ENCODE measurements around the gene ADAMTS15.

Gene ADAMTS15

DNA sequence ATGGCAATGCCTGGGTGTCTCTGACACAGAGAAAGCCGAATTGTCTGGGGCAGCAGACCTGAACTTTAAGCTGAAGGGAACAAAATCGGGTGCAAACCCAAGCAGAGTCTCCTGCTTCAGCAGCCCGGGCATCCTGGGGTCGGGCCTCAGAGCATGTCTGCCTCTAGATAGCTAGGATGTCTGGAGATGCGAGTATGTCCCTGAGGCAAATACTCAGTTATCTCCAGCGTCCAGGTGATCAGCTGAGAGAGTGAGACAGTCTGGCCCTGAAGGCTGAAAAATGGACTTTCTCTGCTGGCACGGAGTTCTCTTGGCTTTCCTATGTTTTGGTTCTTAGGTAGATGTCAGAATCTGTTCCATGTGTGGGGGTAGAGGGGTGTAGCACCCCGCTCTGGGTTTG lies 23.3 kb upstream of the ADAMTS15 start:
- 93% methylated on average over 7 of the region's 8 CpGs for WGBS
- DNase-seq, result no peak
- H3K4ac ChIP-seq (ENCODE audit: low read depth in 1 of 2, low read length in 2 of 2), result no peak overlapping the region
- H3K4me2 ChIP-seq (ENCODE audit: low read length, poor library complexity, severe bottlenecking), result no peak overlapping the region
- no peak overlapping the region for H2AK5ac ChIP-seq (ENCODE audit: low read length, severe bottlenecking)
- H2AFZ ChIP-seq (ENCODE audit: low read depth, low read length), result no peak overlapping the region
- H3K36me3 ChIP-seq (ENCODE audit: control insufficient read depth in 1 of 2, insufficient read depth in 2 of 2, low read depth in 1 of 2, low read length in 2 of 2), result no peaks in the 10 kb centered on the region
- H3K79me1 ChIP-seq (replicated peaks; ENCODE audit: low read length, poor library complexity, severe bottlenecking), result no peaks in the 10 kb centered on the region
- H3K4me1 ChIP-seq (ENCODE audit: control insufficient read depth, insufficient read depth, low read depth, low read length), result peaks cover 13% of the 10 kb centered on the region
- no peak overlapping the region for H4K8ac ChIP-seq (ENCODE audit: low read length)
- no peak overlapping the region for H3K9ac ChIP-seq (ENCODE audit: low read length)
- peak overlapping the region in 1 of 2 experiments; percentile 10 for H2BK12ac ChIP-seq (ENCODE audit: low read length in 2 of 2)
- no peak overlapping the region for H4K91ac ChIP-seq (ENCODE audit: low read length)
- no peak overlapping the region for H3K27ac ChIP-seq (ENCODE audit: low read length, poor library complexity, severe bottlenecking)
- H2BK15ac ChIP-seq (ENCODE audit: low read depth, poor library complexity, severe bottlenecking), result no peak overlapping the region
- H3K9me3 ChIP-seq (ENCODE audit: control insufficient read depth, low read length), result no peaks in the 10 kb centered on the region
- H3K27me3 ChIP-seq (ENCODE audit: control insufficient read depth in 1 of 2, insufficient read depth in 1 of 2, low read length in 2 of 2), result peaks cover 49 to 90% of the 10 kb centered on the region in 2 experiments
- no peak overlapping the region for H3K23ac ChIP-seq (ENCODE audit: low read length in 2 of 2)
- no peak overlapping the region for H3K18ac ChIP-seq (ENCODE audit: low read depth in 1 of 2, low read length in 2 of 2)
- no peak overlapping the region for H2BK5ac ChIP-seq (ENCODE audit: low read depth, low read length, poor library complexity, severe bottlenecking)
- H3K14ac ChIP-seq (ENCODE audit: low read length in 2 of 2), result no peak overlapping the region
- H2BK120ac ChIP-seq (ENCODE audit: low read depth, low read length), result no peak overlapping the region
- H3K4me3 ChIP-seq (ENCODE audit: insufficient read depth in 1 of 2, low read depth in 1 of 2, low read length in 2 of 2), result no peak overlapping the region

DNA sequence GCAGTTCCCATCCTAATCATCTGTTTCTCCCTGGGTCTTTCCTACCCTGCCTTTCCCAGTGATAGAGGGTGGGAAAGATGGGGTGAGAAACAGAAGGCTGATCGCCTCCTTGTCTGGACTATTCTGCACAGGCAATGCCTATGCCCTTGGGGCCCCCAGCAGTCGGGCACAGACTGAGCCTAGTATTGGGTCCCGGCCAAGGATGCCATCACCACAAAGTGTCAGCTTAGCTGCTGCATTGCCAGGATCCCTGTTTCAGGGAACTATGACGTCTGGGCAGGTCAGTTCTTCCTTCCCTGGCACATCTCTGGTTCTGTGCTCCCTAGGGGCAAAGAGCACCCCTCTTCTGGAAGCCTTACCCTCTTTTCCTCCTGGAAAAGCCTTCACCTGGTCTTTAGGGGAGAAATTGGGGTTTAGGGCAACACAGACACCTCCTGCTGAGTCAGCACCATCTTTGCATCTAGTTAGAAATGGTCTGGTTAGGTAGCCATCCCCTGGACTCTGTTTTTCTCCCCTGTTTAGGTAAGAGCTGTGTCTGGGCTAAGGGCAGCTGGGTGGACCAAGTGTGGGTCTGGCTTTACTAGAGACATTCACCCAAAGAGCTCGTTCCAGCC lies 22.1 kb upstream of the ADAMTS15 start:
- no peak overlapping the region for H3K14ac ChIP-seq (ENCODE audit: low read length in 2 of 2)
- no peak overlapping the region for H3K27ac ChIP-seq (ENCODE audit: low read length, poor library complexity, severe bottlenecking)
- H3K9me3 ChIP-seq (ENCODE audit: control insufficient read depth, low read length), result no peaks in the 10 kb centered on the region
- no peak overlapping the region for H3K9ac ChIP-seq (ENCODE audit: low read length)
- H3K18ac ChIP-seq (ENCODE audit: low read depth in 1 of 2, low read length in 2 of 2), result no peak overlapping the region
- no peak overlapping the region for H4K91ac ChIP-seq (ENCODE audit: low read length)
- H2BK5ac ChIP-seq (ENCODE audit: low read depth, low read length, poor library complexity, severe bottlenecking), result no peak overlapping the region
- H2AK5ac ChIP-seq (ENCODE audit: low read length, severe bottlenecking), result no peak overlapping the region
- H3K36me3 ChIP-seq (ENCODE audit: control insufficient read depth in 1 of 2, insufficient read depth in 2 of 2, low read depth in 1 of 2, low read length in 2 of 2), result no peaks in the 10 kb centered on the region
- peaks cover 13% of the 10 kb centered on the region for H3K4me1 ChIP-seq (ENCODE audit: control insufficient read depth, insufficient read depth, low read depth, low read length)
- H4K8ac ChIP-seq (ENCODE audit: low read length), result no peak overlapping the region
- no peak overlapping the region for H2BK120ac ChIP-seq (ENCODE audit: low read depth, low read length)
- H3K4me3 ChIP-seq (ENCODE audit: insufficient read depth in 1 of 2, low read depth in 1 of 2, low read length in 2 of 2), result peak overlapping the region in 1 of 2 experiments; percentile 69
- H3K23ac ChIP-seq (ENCODE audit: low read length in 2 of 2), result no peak overlapping the region
- H3K4me2 ChIP-seq (ENCODE audit: low read length, poor library complexity, severe bottlenecking), result no peak overlapping the region
- peaks cover 53 to 85% of the 10 kb centered on the region in 2 experiments for H3K27me3 ChIP-seq (ENCODE audit: control insufficient read depth in 1 of 2, insufficient read depth in 1 of 2, low read length in 2 of 2)
- no peak overlapping the region for H2BK12ac ChIP-seq (ENCODE audit: low read length in 2 of 2)
- no peak overlapping the region for H2AFZ ChIP-seq (ENCODE audit: low read depth, low read length)
- no peaks in the 10 kb centered on the region for H3K79me1 ChIP-seq (replicated peaks; ENCODE audit: low read length, poor library complexity, severe bottlenecking)
- no peak overlapping the region for H3K4ac ChIP-seq (ENCODE audit: low read depth in 1 of 2, low read length in 2 of 2)
- no peak overlapping the region for H2BK15ac ChIP-seq (ENCODE audit: low read depth, poor library complexity, severe bottlenecking)
- WGBS, result 79% methylated on average over 5 of the region's 5 CpGs
- no peak for DNase-seq

GRCh38 chr11:130426837-130427341 lies 21.6 kb upstream of the ADAMTS15 start:
- Histone ChIP-seq H4K91ac (ENCODE audit: low read length) (no peak overlapping the region), H3K4ac (ENCODE audit: low read depth in 1 of 2, low read length in 2 of 2) (no peak overlapping the region), H3K27me3 (ENCODE audit: control insufficient read depth in 1 of 2, insufficient read depth in 1 of 2, low read length in 2 of 2) (peaks cover 53 to 80% of the 10 kb centered on the region in 2 experiments), H3K36me3 (ENCODE audit: control insufficient read depth in 1 of 2, insufficient read depth in 2 of 2, low read depth in 1 of 2, low read length in 2 of 2) (no peaks in the 10 kb centered on the region), H2BK15ac (ENCODE audit: low read depth, poor library complexity, severe bottlenecking) (no peak overlapping the region), H3K4me2 (ENCODE audit: low read length, poor library complexity, severe bottlenecking) (no peak overlapping the region), H2BK120ac (ENCODE audit: low read depth, low read length) (no peak overlapping the region), H2BK5ac (ENCODE audit: low read depth, low read length, poor library complexity, severe bottlenecking) (no peak overlapping the region), H3K9ac (ENCODE audit: low read length) (no peak overlapping the region), H2BK12ac (ENCODE audit: low read length in 2 of 2) (no peak overlapping the region), H3K23ac (ENCODE audit: low read length in 2 of 2) (no peak overlapping the region), H3K4me1 (ENCODE audit: control insufficient read depth, insufficient read depth, low read depth, low read length) (peaks cover 13% of the 10 kb centered on the region), H3K9me3 (ENCODE audit: control insufficient read depth, low read length) (no peaks in the 10 kb centered on the region), H3K27ac (ENCODE audit: low read length, poor library complexity, severe bottlenecking) (no peak overlapping the region), H2AK5ac (ENCODE audit: low read length, severe bottlenecking) (no peak overlapping the region), H3K79me1 (replicated peaks; ENCODE audit: low read length, poor library complexity, severe bottlenecking) (no peaks in the 10 kb centered on the region), H4K8ac (ENCODE audit: low read length) (no peak overlapping the region), H3K4me3 (ENCODE audit: insufficient read depth in 1 of 2, low read depth in 1 of 2, low read length in 2 of 2) (peak overlapping the region in 1 of 2 experiments; percentile 69), H3K14ac (ENCODE audit: low read length in 2 of 2) (no peak overlapping the region), H2AFZ (ENCODE audit: low read depth, low read length) (no peak overlapping the region), H3K18ac (ENCODE audit: low read depth in 1 of 2, low read length in 2 of 2) (no peak overlapping the region)
- 65% methylated on average over 17 of the region's 18 CpGs for WGBS
- no peak for DNase-seq

DNA sequence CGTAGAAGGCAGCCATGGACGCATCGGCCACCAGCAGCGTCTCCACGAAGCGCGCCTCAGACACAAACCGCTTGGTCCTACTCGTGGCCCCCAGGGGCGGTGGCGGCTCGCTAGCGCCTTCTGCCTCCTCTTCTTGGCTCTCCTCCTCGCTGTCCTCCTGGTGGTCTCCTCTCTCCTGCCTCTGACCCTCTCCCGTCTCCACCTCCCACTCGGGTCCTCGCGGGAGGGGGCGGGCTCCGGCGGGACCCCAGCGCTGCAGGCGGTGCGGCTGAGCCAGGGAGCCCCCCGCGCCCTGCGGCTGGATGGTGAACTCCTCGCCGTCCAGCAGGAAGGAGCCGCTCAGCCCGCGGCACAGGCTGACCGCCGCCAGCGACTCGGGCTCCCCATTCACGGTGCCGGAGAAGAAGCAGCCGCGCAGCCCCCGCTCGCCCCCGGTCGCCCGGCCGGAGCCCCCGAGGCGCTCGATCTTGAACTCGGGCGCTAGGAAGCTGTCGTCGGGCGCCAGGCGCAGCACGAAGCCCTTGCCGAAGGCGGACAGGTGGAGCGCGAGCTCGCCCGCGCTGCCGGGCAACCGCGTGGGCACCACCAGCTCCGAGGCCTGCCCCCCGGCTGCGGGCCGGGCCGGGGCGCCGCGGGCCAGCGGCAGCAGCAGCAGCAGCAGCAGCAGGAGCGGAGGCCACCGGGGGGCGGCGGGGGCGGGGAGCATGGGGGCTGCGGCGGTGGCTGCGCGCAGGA lies 20.7 kb upstream of the ADAMTS15 start:
- H3K4me2 ChIP-seq (ENCODE audit: low read length, poor library complexity, severe bottlenecking), result peak overlapping the region; percentile 69
- no peak overlapping the region for H3K4ac ChIP-seq (ENCODE audit: low read depth in 1 of 2, low read length in 2 of 2)
- no peak overlapping the region for H3K27ac ChIP-seq (ENCODE audit: low read length, poor library complexity, severe bottlenecking)
- no peak overlapping the region for H4K8ac ChIP-seq (ENCODE audit: low read length)
- no peaks in the 10 kb centered on the region for H3K9me3 ChIP-seq (ENCODE audit: control insufficient read depth, low read length)
- H3K27me3 ChIP-seq (ENCODE audit: control insufficient read depth in 1 of 2, insufficient read depth in 1 of 2, low read length in 2 of 2), result peaks cover 50 to 72% of the 10 kb centered on the region in 2 experiments
- H2AFZ ChIP-seq (ENCODE audit: low read depth, low read length), result no peak overlapping the region
- H3K36me3 ChIP-seq (ENCODE audit: control insufficient read depth in 1 of 2, insufficient read depth in 2 of 2, low read depth in 1 of 2, low read length in 2 of 2), result no peaks in the 10 kb centered on the region
- H2BK120ac ChIP-seq (ENCODE audit: low read depth, low read length), result no peak overlapping the region
- H3K4me1 ChIP-seq (ENCODE audit: control insufficient read depth, insufficient read depth, low read depth, low read length), result peaks cover 13% of the 10 kb centered on the region
- no peak overlapping the region for H3K18ac ChIP-seq (ENCODE audit: low read depth in 1 of 2, low read length in 2 of 2)
- H3K4me3 ChIP-seq (ENCODE audit: insufficient read depth in 1 of 2, low read depth in 1 of 2, low read length in 2 of 2), result peak overlapping the region; percentile 38 to 74
- H2BK12ac ChIP-seq (ENCODE audit: low read length in 2 of 2), result peak overlapping the region in 1 of 2 experiments; percentile 34
- 1% methylated on average over 70 of the region's 84 CpGs for WGBS
- H3K23ac ChIP-seq (ENCODE audit: low read length in 2 of 2), result peak overlapping the region in 1 of 2 experiments; percentile 78
- no peak overlapping the region for H2BK15ac ChIP-seq (ENCODE audit: low read depth, poor library complexity, severe bottlenecking)
- DNase-seq, result no peak
- H2BK5ac ChIP-seq (ENCODE audit: low read depth, low read length, poor library complexity, severe bottlenecking), result no peak overlapping the region
- H4K91ac ChIP-seq (ENCODE audit: low read length), result no peak overlapping the region
- no peaks in the 10 kb centered on the region for H3K79me1 ChIP-seq (replicated peaks; ENCODE audit: low read length, poor library complexity, severe bottlenecking)
- H3K14ac ChIP-seq (ENCODE audit: low read length in 2 of 2), result peak overlapping the region in 1 of 2 experiments; percentile 72
- no peak overlapping the region for H2AK5ac ChIP-seq (ENCODE audit: low read length, severe bottlenecking)
- H3K9ac ChIP-seq (ENCODE audit: low read length), result peak overlapping the region; percentile 32
